GM12865 (cell line): ENCODE data around the gene GPR158.

Experiments
- DNase-seq: peaks from one replicate; pipeline ENCODE4 v3.0.0; 2010; ENCODE audit warnings: low read depth
- H3K4me3 ChIP-seq: 2 replicates; pipeline ENCODE4 v1.5.1; 2011; ENCODE audit warnings: mild to moderate bottlenecking, low read depth, low read length, control low read depth
- CTCF ChIP-seq: IDR thresholded peaks from 2 replicates; pipeline ENCODE4 v1.5.1; 2011; ENCODE audit warnings: low read length, control low read depth, low read depth, inconsistent platforms; ENCODE audit not compliant: insufficient read depth; ENCODE audit errors: missing control alignments

GPR158 gene

GRCh38 chr10:25552283-25552919, 377.6 kb downstream of the GPR158 start:
- TF ChIP-seq CTCF: no peak
- DNase-seq: no peak
- H3K4me3 ChIP-seq: no peak overlapping the region

- DNase-seq: no peak
- no peak overlapping the region for H3K4me3 ChIP-seq
- no peak for TF ChIP-seq CTCF
Measured at GRCh38 chr10:25555865-25556264, 381.1 kb downstream of the GPR158 start.

- no peak overlapping the region for H3K4me3 ChIP-seq
- no peak for TF ChIP-seq CTCF
- no peak for DNase-seq
Measured at GRCh38 chr10:25556457-25556856, 381.7 kb downstream of the GPR158 start.

DNA sequence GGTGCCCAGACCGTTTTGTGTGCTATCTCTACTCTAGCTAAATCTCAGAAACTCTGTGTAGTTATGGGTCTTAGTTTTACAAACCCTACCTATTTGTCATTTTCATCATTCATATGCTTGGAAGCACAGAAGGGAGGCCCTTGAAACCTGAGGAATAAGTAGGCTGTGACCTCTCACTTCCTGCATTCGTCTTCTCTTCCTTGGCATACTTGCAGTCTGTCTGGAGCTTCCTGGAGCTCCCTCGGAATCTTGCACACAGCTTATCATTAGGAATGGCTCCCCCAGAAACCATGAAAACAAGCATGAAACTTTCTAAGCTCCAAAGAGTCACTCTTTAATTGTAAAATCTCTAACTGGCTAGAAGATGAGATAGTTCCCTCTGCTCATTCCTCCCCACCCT, 382.3 kb downstream of the GPR158 start:
- DNase-seq: no peak
- no peak for TF ChIP-seq CTCF
- H3K4me3 ChIP-seq: no peak overlapping the region

GRCh38 chr10:25561758-25562157, 387.0 kb downstream of the GPR158 start:
- no peak for TF ChIP-seq CTCF
- no peak for DNase-seq
- H3K4me3 ChIP-seq: no peak overlapping the region

- no peak for TF ChIP-seq CTCF
- DNase-seq: no peak
- no peak overlapping the region for H3K4me3 ChIP-seq
Measured at GRCh38 chr10:25562547-25562946, 387.7 kb downstream of the GPR158 start.

DNA sequence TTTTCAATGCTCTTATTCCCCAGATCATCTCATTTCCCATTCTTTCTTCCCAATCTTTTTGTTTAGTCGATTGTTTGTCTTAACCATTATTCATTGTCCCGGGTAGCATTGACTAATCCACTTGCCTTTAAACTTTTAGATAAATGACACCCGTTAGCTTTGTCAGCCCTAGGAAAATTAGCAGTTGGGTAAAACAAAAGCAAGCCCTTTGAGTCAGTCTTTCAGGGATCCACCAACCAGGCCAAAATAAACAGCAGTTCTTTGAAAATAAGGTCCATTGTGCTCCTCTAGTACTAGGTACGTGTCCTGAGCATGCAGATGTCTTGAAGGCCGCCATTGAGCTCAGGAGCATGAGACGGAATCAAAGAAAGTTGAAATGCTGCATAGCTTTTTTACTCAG, 389.6 kb downstream of the GPR158 start:
- no peak overlapping the region for H3K4me3 ChIP-seq
- DNase-seq: no peak
- no peak for TF ChIP-seq CTCF
